H9 (cell line): ENCODE results near the gene IL36B. TPM values are rescaled to one million over a fixed set of nuclear protein-coding genes. Genes with fewer than 3 reads are reported as not detected.

Experiments used
- DNase-seq: peaks from one replicate; pipeline ENCODE4 v3.0.0-alpha.2; 2017
- H2AFZ ChIP-seq: one replicate; pipeline ENCODE4 v1.6.1; 2013; ENCODE audit warnings: mild to moderate bottlenecking, low read length, control low read depth, moderate library complexity
- H2AK5ac ChIP-seq: 2 replicates; pipeline ENCODE4 v1.6.1; 2013; ENCODE audit warnings: low read length, control low read depth, mixed read lengths; ENCODE audit not compliant: insufficient read length
- H2BK120ac ChIP-seq: one replicate; pipeline ENCODE4 v1.6.1; 2013; ENCODE audit warnings: low read depth, mild to moderate bottlenecking, low read length, control low read depth, inconsistent platforms; ENCODE audit not compliant: poor library complexity, severe bottlenecking
- H2BK12ac ChIP-seq: 2 replicates; pipeline ENCODE4 v1.6.1; 2013; ENCODE audit warnings: low read length, control low read depth, mixed read lengths, low read depth; ENCODE audit not compliant: insufficient read length
- H2BK15ac ChIP-seq: 2 replicates; pipeline ENCODE4 v1.6.1; 2013; ENCODE audit warnings: low read depth, low read length, control low read depth
- H2BK20ac ChIP-seq: one replicate; pipeline ENCODE4 v1.6.1; 2013; ENCODE audit warnings: low read depth, mild to moderate bottlenecking, low read length, control low read depth, inconsistent platforms; ENCODE audit not compliant: poor library complexity, severe bottlenecking
- H2BK5ac ChIP-seq: 2 replicates; pipeline ENCODE4 v1.6.1; 2013; ENCODE audit warnings: low read length, control low read depth, mixed read lengths; ENCODE audit not compliant: insufficient read length
- H3K14ac ChIP-seq: 2 replicates; pipeline ENCODE4 v1.6.1; 2013; ENCODE audit warnings: low read length, control low read depth; ENCODE audit not compliant: insufficient read depth
- H3K18ac ChIP-seq: 2 replicates; pipeline ENCODE4 v1.6.1; 2013; ENCODE audit warnings: low read depth, mild to moderate bottlenecking, mixed read lengths, low read length, control low read depth; ENCODE audit not compliant: insufficient read length
- H3K23ac ChIP-seq: 2 replicates; pipeline ENCODE4 v1.6.1; 2013; ENCODE audit warnings: low read length, control low read depth, mixed read lengths, low read depth; ENCODE audit not compliant: insufficient read length
- H3K23me2 ChIP-seq: 2 replicates; pipeline ENCODE4 v1.6.1; 2013; ENCODE audit warnings: low read depth, mild to moderate bottlenecking, mixed read lengths, low read length, control low read depth; ENCODE audit not compliant: insufficient read length, poor library complexity, severe bottlenecking
- H3K27ac ChIP-seq: 2 replicates; pipeline ENCODE4 v1.5.1; 2013; ENCODE audit warnings: low read length, control low read depth, mixed read lengths, low read depth; ENCODE audit not compliant: insufficient read length
- H3K27me3 ChIP-seq: 2 replicates; pipeline ENCODE4 v1.6.1; 2013; ENCODE audit warnings: low read length, control low read depth, inconsistent platforms; ENCODE audit not compliant: insufficient read depth
- H3K4ac ChIP-seq: 2 replicates; pipeline ENCODE4 v1.6.1; 2013; ENCODE audit warnings: low read depth, mild to moderate bottlenecking, control low read depth, inconsistent platforms, low read length, moderate library complexity
- H3K4me1 ChIP-seq: 2 replicates; pipeline ENCODE4 v1.6.1; 2013; ENCODE audit warnings: low read length, control low read depth, inconsistent platforms; ENCODE audit not compliant: insufficient read depth
- H3K4me2 ChIP-seq: 2 replicates; pipeline ENCODE4 v1.6.1; 2013; ENCODE audit warnings: low read length, control low read depth, mixed read lengths; ENCODE audit not compliant: insufficient read length, insufficient read depth
- H3K56ac ChIP-seq: 2 replicates; pipeline ENCODE4 v1.6.1; 2013; ENCODE audit warnings: low read depth, mild to moderate bottlenecking, mixed read lengths, low read length, control low read depth; ENCODE audit not compliant: insufficient read length
- H3K79me1 ChIP-seq: 2 replicates; pipeline ENCODE4 v1.6.1; 2013; ENCODE audit warnings: low read depth, mild to moderate bottlenecking, moderate library complexity, low read length, control low read depth, inconsistent platforms; ENCODE audit not compliant: insufficient read depth, poor library complexity, severe bottlenecking
- H3K79me2 ChIP-seq: 2 replicates; pipeline ENCODE4 v1.6.1; 2013; ENCODE audit warnings: low read length, control low read depth, inconsistent platforms; ENCODE audit not compliant: insufficient read depth
- H3K9ac ChIP-seq: 2 replicates; pipeline ENCODE4 v1.6.1; 2013; ENCODE audit warnings: low read length, control low read depth, mixed read lengths; ENCODE audit not compliant: insufficient read length; ENCODE audit errors: extremely low read depth
- H3K9me3 ChIP-seq: one replicate; pipeline ENCODE4 v1.6.1; 2013; ENCODE audit warnings: low read depth, low read length, inconsistent platforms; ENCODE audit not compliant: control insufficient read depth
- H3T11ph ChIP-seq: one replicate; pipeline ENCODE4 v1.6.1; 2013; ENCODE audit warnings: mild to moderate bottlenecking, low read length, control low read depth, inconsistent platforms
- H4K20me1 ChIP-seq: one replicate; pipeline ENCODE4 v1.6.1; 2013; ENCODE audit not compliant: control insufficient read depth, insufficient read length, insufficient read depth
- H4K5ac ChIP-seq: 2 replicates; pipeline ENCODE4 v1.6.1; 2013; ENCODE audit warnings: low read depth, mild to moderate bottlenecking, mixed read lengths, low read length, control low read depth; ENCODE audit not compliant: insufficient read length
- H4K8ac ChIP-seq: replicated peaks from 2 replicates; pipeline ENCODE4 v1.6.1; 2013; ENCODE audit warnings: low read length, control low read depth, mixed read lengths, low read depth; ENCODE audit not compliant: insufficient read length
- H4K91ac ChIP-seq: 2 replicates; pipeline ENCODE4 v1.6.1; 2013; ENCODE audit warnings: low read depth, mild to moderate bottlenecking, moderate library complexity, mixed read lengths, low read length, control low read depth; ENCODE audit not compliant: insufficient read length
- H3K27ac Mint-ChIP-seq, 3 experiments: 2 replicates in 2 of 3; 3 replicates in 1 of 3; pipeline ENCODE4 v1.8.0; 2020 to 2021; ENCODE audit warnings: mixed read lengths in 3 of 3, mild to moderate bottlenecking in 1 of 3, moderate library complexity in 1 of 3
- H3K27me3 Mint-ChIP-seq: 2 replicates; pipeline ENCODE4 v1.8.0; 2021; ENCODE audit warnings: low read depth, mild to moderate bottlenecking, moderate library complexity, mixed read lengths
- H3K36me3 Mint-ChIP-seq, 3 experiments: 2 replicates in 2 of 3; 3 replicates in 1 of 3; pipeline ENCODE4 v1.8.0; 2020 to 2021; ENCODE audit warnings: low read depth in 3 of 3, mixed read lengths in 3 of 3; ENCODE audit not compliant: insufficient read depth in 1 of 3
- H3K4me1 Mint-ChIP-seq, 2 experiments: 2 replicates each; pipeline ENCODE4 v1.8.0; 2020; ENCODE audit warnings: mixed read lengths in 2 of 2
- H3K4me3 Mint-ChIP-seq, 2 experiments: 2 replicates in 1 of 2; 3 replicates in 1 of 2; pipeline ENCODE4 v1.8.0; 2020 to 2021; ENCODE audit warnings: mild to moderate bottlenecking in 2 of 2, mixed read lengths in 2 of 2, moderate library complexity in 1 of 2
- H3K9me3 Mint-ChIP-seq, 2 experiments: 2 replicates in 1 of 2; 3 replicates in 1 of 2; pipeline ENCODE4 v1.8.0; 2020; ENCODE audit warnings: mild to moderate bottlenecking in 2 of 2, mixed read lengths in 2 of 2, moderate library complexity in 1 of 2
- CTCF ChIP-seq: fragments of 200-600 bp; sonication (generic); conservative IDR thresholded peaks from 3 replicates; pipeline ENCODE4 v1.8.0; 2021; ENCODE audit warnings: antibody characterized with exemption, mild to moderate bottlenecking
- WGBS: extraction: QIAGEN DNeasy Blood & Tissue Kit; methylation state at CpG from one replicate; pipeline ENCODE4 v1.1.7; 2013; ENCODE audit warnings: missing lambda C conversion rate, low lambda C conversion rate, mixed read lengths; ENCODE audit not compliant: insufficient read length; ENCODE audit errors: extremely low coverage; 5-methylcytosine and 5-hydroxymethylcytosine counted together
- total RNA-seq: library from RNA; stranded (reverse); gene quantifications from 2 replicates; pipeline ENCODE4 v1.2.1, GENCODE V29; 2021

Gene IL36B
- total RNA-seq, 1 experiment from 2014 or later: not detected

- H3K4ac ChIP-seq: no peak overlapping the region
- no peaks in the 10 kb centered on the region for H3K79me2 ChIP-seq
- H3K14ac ChIP-seq: no peak overlapping the region; the same call in 1 of the 2 replicates
- Mint-ChIP-seq H3K9me3 (peaks cover 10 to 45% of the 10 kb centered on the region in 2 experiments), H3K4me3 (no peak overlapping the region; a peak in 1 of 5 replicates), H3K36me3 (peaks cover 0 to 2% (median 0%) of the 10 kb centered on the region in 3 experiments; a peak in 2 of 7 replicates), H3K4me1 (no peaks in the 10 kb centered on the region), H3K27ac (no peak overlapping the region), H3K27me3 (peaks cover 88% of the 10 kb centered on the region)
- H3K56ac ChIP-seq: no peak overlapping the region
- H3K23ac ChIP-seq: no peak overlapping the region
- no peaks in the 10 kb centered on the region for H3K9me3 ChIP-seq
- H3K9ac ChIP-seq: no peak overlapping the region
- H3K4me2 ChIP-seq: no peak overlapping the region
- H2BK20ac ChIP-seq: no peak overlapping the region
- no peak overlapping the region for H4K8ac ChIP-seq
- no peak overlapping the region for H3T11ph ChIP-seq
- H3K27me3 ChIP-seq: peaks cover 2% of the 10 kb centered on the region; the same call in 1 of the 2 replicates
- WGBS: no CpG with 5 or more reads among the region's 18 CpGs
- H2BK12ac ChIP-seq: no peak overlapping the region
- TF ChIP-seq CTCF: no peak
- no peaks in the 10 kb centered on the region for H3K23me2 ChIP-seq
- H4K20me1 ChIP-seq: no peaks in the 10 kb centered on the region
- no peak overlapping the region for H2BK5ac ChIP-seq
- no peak overlapping the region for H3K18ac ChIP-seq
- H2BK120ac ChIP-seq: no peak overlapping the region
- no peak overlapping the region for H2AFZ ChIP-seq
- H2BK15ac ChIP-seq: no peak overlapping the region
- H2AK5ac ChIP-seq: no peak overlapping the region
- H3K27ac ChIP-seq: no peak overlapping the region
- DNase-seq: no peak
- no peaks in the 10 kb centered on the region for H3K4me1 ChIP-seq
- no peak overlapping the region for H4K91ac ChIP-seq
- no peaks in the 10 kb centered on the region for H3K79me1 ChIP-seq
- no peak overlapping the region for H4K5ac ChIP-seq
These were observed 9.5 kb upstream of the IL36B start for GRCh38 chr2:113061896-113062770.
